B cell (primary cell): ENCODE results near the gene ZNRD2. TPM values are rescaled to one million over a fixed set of nuclear protein-coding genes. Genes with fewer than 3 reads are reported as not detected.

Source experiments
- ATAC-seq: fragments of 200-7000 bp; cut with Tn5 transposase; one replicate; pipeline ENCODE4 v1.10.0; 2021; ENCODE audit warnings: low read depth, mild to moderate bottlenecking, moderate number of reproducible peaks, moderate library complexity
- CTCF ChIA-PET: fragments of 350-600 bp; sonication (Branson Sonifier 250); formaldehyde crosslinking; loops from one replicate; lab custom pipeline; 2021; ENCODE audit warnings: antibody characterized with exemption, inconsistent platforms; lab: Charles Lee
- POLR2A ChIA-PET: fragments of 350-600 bp; sonication (Branson Sonifier 250); formaldehyde crosslinking; loops from one replicate; lab custom pipeline; 2021; ENCODE audit warnings: antibody characterized with exemption; lab: Charles Lee
- DNase-seq: peaks from one replicate; pipeline ENCODE4 v3.0.0; 2013
- H2AFZ ChIP-seq: 2 replicates; pipeline ENCODE4 v1.6.1; 2012; ENCODE audit warnings: mild to moderate bottlenecking, low read depth, low read length; ENCODE audit not compliant: insufficient read depth, poor library complexity, severe bottlenecking
- H3K27ac ChIP-seq, 2 donors: 1 replicate in 1 of 2; 2 replicates in 1 of 2; pipeline ENCODE4 v1.5.1; 2012 to 2013; ENCODE audit warnings: low read length in 2 of 2, mild to moderate bottlenecking in 2 of 2, moderate library complexity in 1 of 2
- H3K27me3 ChIP-seq, 4 experiments: fragments of 200-600 bp in 1 of 4; sonication (generic) in 1 of 4; replicated peaks in 1 of 4; 1 replicate in 2 of 4; 2 replicates in 2 of 4; pipeline versions ENCODE4 v1.6.1 to v1.7.0; 2013 to 2016; ENCODE audit warnings: low read length in 3 of 4, mild to moderate bottlenecking in 2 of 4, mixed read lengths in 1 of 4, moderate library complexity in 1 of 4; ENCODE audit not compliant: insufficient read depth in 4 of 4, control insufficient read depth in 3 of 4; ENCODE audit errors: control extremely low read depth in 1 of 4
- H3K36me3 ChIP-seq, 2 experiments: replicated peaks in 1 of 2; 1 replicate in 1 of 2; 2 replicates in 1 of 2; pipeline versions ENCODE4 v1.6.1 to v1.7.1; 2013; ENCODE audit warnings: low read length in 1 of 2; ENCODE audit not compliant: insufficient read depth in 2 of 2, control insufficient read depth in 1 of 2; ENCODE audit errors: control extremely low read depth in 1 of 2, extremely low read depth in 1 of 2
- H3K4me1 ChIP-seq, 2 donors: fragments of 200-600 bp in 1 of 2; sonication (generic) in 1 of 2; 1 replicate in 1 of 2; 2 replicates in 1 of 2; pipeline versions ENCODE4 v1.5.1 to v1.6.1; 2013 to 2017; ENCODE audit warnings: low read length in 2 of 2; ENCODE audit not compliant: control insufficient read depth in 2 of 2, insufficient read depth in 2 of 2
- H3K4me2 ChIP-seq: replicated peaks from 2 replicates; pipeline ENCODE3; 2012; ENCODE audit warnings: mild to moderate bottlenecking, low read depth, low read length; ENCODE audit not compliant: poor library complexity, severe bottlenecking
- H3K4me3 ChIP-seq, 5 experiments: fragments of 200-600 bp in 1 of 5; sonication (generic) in 1 of 5; 1 replicate in 3 of 5; 2 replicates in 2 of 5; pipeline versions ENCODE4 v1.5.1 to v1.7.0; 2011 to 2016; ENCODE audit warnings: low read length in 4 of 5, mild to moderate bottlenecking in 4 of 5, low read depth in 2 of 5, control low read depth in 1 of 5, moderate library complexity in 1 of 5; ENCODE audit not compliant: insufficient read depth in 1 of 5; ENCODE audit errors: control extremely low read depth in 1 of 5, extremely low read depth in 1 of 5
- H3K79me2 ChIP-seq: fragments of 200-600 bp; sonication (generic); one replicate; pipeline ENCODE4 v1.6.0; 2016; ENCODE audit warnings: low read length; ENCODE audit not compliant: control insufficient read depth, insufficient read depth
- H3K9ac ChIP-seq: fragments of 200-600 bp; sonication (generic); 2 replicates; pipeline ENCODE4 v1.6.1; 2017; ENCODE audit warnings: mild to moderate bottlenecking, low read length, moderate library complexity
- H3K9me3 ChIP-seq, 3 donors: one replicate each; pipeline versions ENCODE4 v1.6.1 to v1.7.1; 2013; ENCODE audit warnings: low read length in 2 of 3; ENCODE audit not compliant: control insufficient read depth in 2 of 3, insufficient read depth in 1 of 3; ENCODE audit errors: control extremely low read depth in 1 of 3
- H4K20me1 ChIP-seq: 2 replicates; pipeline ENCODE4 v1.6.0; 2012; ENCODE audit warnings: mild to moderate bottlenecking, low read length; ENCODE audit not compliant: insufficient read depth, control insufficient read depth, poor library complexity, severe bottlenecking
- H3K27ac Mint-ChIP-seq: one replicate; pipeline ENCODE4 v1.8.0; 2021; ENCODE audit warnings: mixed read lengths
- H3K27me3 Mint-ChIP-seq: one replicate; pipeline ENCODE4 v1.8.0; 2021; ENCODE audit warnings: mixed read lengths
- H3K4me1 Mint-ChIP-seq: one replicate; pipeline ENCODE4 v1.8.0; 2021; ENCODE audit warnings: mixed read lengths
- H3K4me3 Mint-ChIP-seq: one replicate; pipeline ENCODE4 v1.8.0; 2021; ENCODE audit warnings: mixed read lengths
- H3K9me3 Mint-ChIP-seq: one replicate; pipeline ENCODE4 v1.8.0; 2022; ENCODE audit warnings: mixed read lengths; ENCODE audit not compliant: insufficient read depth
- EZH2 ChIP-seq: IDR thresholded peaks from 2 replicates; pipeline ENCODE4 v1.6.1; 2012; ENCODE audit warnings: borderline replicate concordance, low read depth, mild to moderate bottlenecking, moderate library complexity, low read length; ENCODE audit not compliant: insufficient read depth, poor library complexity, severe bottlenecking
- WGBS: methylation state at CpG from one replicate; pipeline ENCODE4 v1.1.5; 2013; ENCODE audit warnings: missing lambda C conversion rate; ENCODE audit not compliant: insufficient coverage; 5-methylcytosine and 5-hydroxymethylcytosine counted together
- intact Hi-C: fragments of 100-400 bp; cut with micrococcal nuclease; formaldehyde crosslinking; loops from one replicate; pipeline ENCODE4 v1.10.0; 2022
- polyA plus RNA-seq: library from polyadenylated mRNA; depleted of rRNA; stranded (reverse); fragments of >200 nt; gene quantifications from 2 replicates; pipeline ENCODE4 v1.2.3, GENCODE V29; 2012
- total RNA-seq, 2 donors: library from RNA; stranded (reverse); fragments of 120-200 nt in 1 of 2; gene quantifications; 1 replicate in 1 of 2; 2 replicates in 1 of 2; pipeline versions ENCODE4 v1.2.3 to v1.2.4, GENCODE V29; 2013 to 2022
- TF ChIP-seq, protein P1 (sequence below): fragments of 200-600 bp; IDR thresholded peaks from one replicate; pipeline ENCODE4 v1.8.0; 2022; ENCODE audit warnings: antibody characterized with exemption, mild to moderate bottlenecking

The ZNRD2 gene
- total and polyA plus RNA-seq, 2 donors (not counting 1 experiment from before 2014, with no cell fraction given) = 22.1 to 112 TPM

DNA sequence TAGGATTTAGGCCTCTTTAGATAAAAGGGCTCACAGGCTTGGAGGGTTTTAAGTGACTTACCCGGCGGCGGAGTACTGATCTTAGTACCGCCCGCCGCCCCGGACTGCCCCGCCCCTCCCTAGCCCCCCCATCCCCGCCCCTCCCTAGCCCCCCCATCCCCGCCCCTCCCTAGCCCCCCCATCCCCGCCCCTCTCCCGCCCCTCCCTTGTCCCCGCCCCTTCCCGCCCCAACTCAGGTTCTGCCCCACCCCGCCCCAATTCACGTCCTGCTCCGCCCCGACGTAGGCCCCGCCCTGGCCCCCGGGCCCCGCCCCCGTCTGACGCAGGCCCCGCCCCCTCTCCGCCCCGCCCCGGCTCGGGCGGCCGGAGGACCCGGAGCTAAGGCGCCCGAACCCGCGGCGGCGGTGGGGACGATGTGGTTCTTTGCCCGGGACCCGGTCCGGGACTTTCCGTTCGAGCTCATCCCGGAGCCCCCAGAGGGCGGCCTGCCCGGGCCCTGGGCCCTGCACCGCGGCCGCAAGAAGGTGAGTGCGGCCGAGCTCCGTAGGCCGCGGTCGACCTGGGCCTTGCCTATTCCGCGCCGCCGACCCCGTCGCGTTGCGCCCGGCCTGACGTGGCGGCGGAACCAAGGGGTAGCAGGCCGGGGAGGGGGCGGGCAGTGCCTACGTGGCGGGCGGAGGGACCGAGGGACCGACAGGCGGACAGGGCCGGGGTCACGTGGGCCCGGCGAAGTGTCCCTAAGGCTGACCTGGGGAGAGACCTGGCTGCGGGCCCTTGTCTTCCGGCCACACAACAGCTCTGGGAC is 45.3 kb upstream of the ZNRD2 start, which contains the start of gene SCYL1:
Gene SCYL1 (plus strand): TSS at position 343 of the 805 bp plus-strand sequence. CDS start 71 bp downstream, at position 414.
- H3K4me3 ChIP-seq = peak within 1 kb of the TSS; percentile 6 to 94 (median 77)
- Mint-ChIP-seq H3K4me3 (peak within 1 kb of the TSS; percentile 85), H3K4me1 (peaks cover 39% of the 10 kb centered on the region), H3K9me3 (no peaks in the 10 kb centered on the region), H3K27me3 (no peaks in the 10 kb centered on the region), H3K27ac (peak within 1 kb of the TSS; percentile 88)
- H2AFZ ChIP-seq = peak within 1 kb of the TSS; percentile 76
- ATAC-seq = peak; percentile 98
- H3K9ac ChIP-seq = peak within 1 kb of the TSS; percentile 77
- H3K27me3 ChIP-seq = no peaks in the 10 kb centered on the region
- under 1% methylated on average over 63 of the region's 82 CpGs for WGBS
- TF ChIP-seq, protein P1, sequence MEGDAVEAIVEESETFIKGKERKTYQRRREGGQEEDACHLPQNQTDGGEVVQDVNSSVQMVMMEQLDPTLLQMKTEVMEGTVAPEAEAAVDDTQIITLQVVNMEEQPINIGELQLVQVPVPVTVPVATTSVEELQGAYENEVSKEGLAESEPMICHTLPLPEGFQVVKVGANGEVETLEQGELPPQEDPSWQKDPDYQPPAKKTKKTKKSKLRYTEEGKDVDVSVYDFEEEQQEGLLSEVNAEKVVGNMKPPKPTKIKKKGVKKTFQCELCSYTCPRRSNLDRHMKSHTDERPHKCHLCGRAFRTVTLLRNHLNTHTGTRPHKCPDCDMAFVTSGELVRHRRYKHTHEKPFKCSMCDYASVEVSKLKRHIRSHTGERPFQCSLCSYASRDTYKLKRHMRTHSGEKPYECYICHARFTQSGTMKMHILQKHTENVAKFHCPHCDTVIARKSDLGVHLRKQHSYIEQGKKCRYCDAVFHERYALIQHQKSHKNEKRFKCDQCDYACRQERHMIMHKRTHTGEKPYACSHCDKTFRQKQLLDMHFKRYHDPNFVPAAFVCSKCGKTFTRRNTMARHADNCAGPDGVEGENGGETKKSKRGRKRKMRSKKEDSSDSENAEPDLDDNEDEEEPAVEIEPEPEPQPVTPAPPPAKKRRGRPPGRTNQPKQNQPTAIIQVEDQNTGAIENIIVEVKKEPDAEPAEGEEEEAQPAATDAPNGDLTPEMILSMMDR = no peak
- no peak for TF ChIP-seq EZH2
- peaks cover 22% of the 10 kb centered on the region for H4K20me1 ChIP-seq
- no peaks in the 10 kb centered on the region for H3K9me3 ChIP-seq
- ChIA-PET CTCF (interaction anchor here (0.7 to 2.1 kb wide), 8 partner anchors 9 to 250 kb away, joined by 3 to 14 read pairs (median 4); partner anchors contain the start of gene FAM89B), POLR2A (interaction anchor here (0.6 to 2.2 kb wide), 17 partner anchors 13 to 191 kb away, joined by 3 to 16 read pairs (median 4); partner anchors contain the start of genes DPF2, NEAT1 and ZNRD2)
- peaks cover 39 to 41% of the 10 kb centered on the region in 2 donors for H3K4me1 ChIP-seq
- intact Hi-C loops = loop anchor here (2.0 to 10.0 kb wide), 2 partner anchors 16 to 480 kb away; partner anchors contain the start of gene SAC3D1
- H3K27ac ChIP-seq = peak within 1 kb of the TSS; percentile 53 to 84
- DNase-seq = peak; percentile 85
- H3K79me2 ChIP-seq = peaks cover 37% of the 10 kb centered on the region
- H3K4me2 ChIP-seq = peak within 1 kb of the TSS; percentile 94
- H3K36me3 ChIP-seq = peaks cover 0 to 18% of the 10 kb centered on the region in 2 experiments
